Superior temporal gyrus (tissue), 1 donor: ENCODE data around the gene CHRNA7.
"Not testable (repeated sequence)": the region's sequence is repeated elsewhere in the genome, so short reads cannot be mapped to it uniquely, and the experiment has no call there.

Source experiments
- DNase-seq: peaks from one replicate; pipeline ENCODE4 v3.0.0-alpha.2; 2016; ENCODE audit errors: extremely low spot score

CHRNA7 gene

DNA sequence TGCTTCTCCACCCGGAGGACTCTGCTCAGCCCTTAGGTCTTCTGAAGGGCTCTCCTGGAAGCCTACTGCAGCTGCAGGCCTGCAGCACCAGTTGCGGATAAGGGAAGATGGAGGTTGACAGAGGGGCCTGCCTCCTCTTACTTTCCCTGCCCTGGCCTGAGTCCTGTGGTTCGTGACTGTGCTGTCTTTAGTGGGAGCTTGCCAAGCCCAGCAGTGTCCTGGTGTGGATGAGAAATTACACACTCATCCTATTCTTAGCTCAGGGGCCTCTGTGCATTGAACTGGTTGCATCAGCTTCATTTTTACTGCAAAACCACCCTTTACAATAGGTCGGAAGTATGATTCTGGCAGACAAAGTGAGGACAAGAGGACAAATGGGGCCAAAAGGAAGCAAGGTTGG lies 163.5 kb downstream of the CHRNA7 start:
- DNase-seq, result not testable (repeated sequence)

DNA sequence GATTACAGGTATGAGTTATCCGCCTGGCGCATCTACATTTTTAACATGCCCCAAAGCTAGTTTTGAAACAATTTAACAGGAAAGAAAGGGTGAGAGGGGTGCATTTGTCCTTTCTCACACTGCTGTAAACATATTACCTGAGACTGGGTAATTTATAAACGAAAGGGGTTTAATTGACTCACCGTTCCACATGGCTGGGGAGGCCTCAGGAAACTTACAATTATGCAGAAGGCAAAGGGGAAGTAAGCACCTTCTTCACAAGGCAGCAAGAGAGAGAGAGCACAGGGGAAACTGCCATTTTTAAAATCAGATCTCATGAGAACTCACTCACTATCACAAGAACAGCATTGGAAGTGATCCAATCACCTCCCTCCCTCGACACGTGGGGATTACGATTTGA lies 165.9 kb downstream of the CHRNA7 start:
- not testable (repeated sequence) for DNase-seq

DNA sequence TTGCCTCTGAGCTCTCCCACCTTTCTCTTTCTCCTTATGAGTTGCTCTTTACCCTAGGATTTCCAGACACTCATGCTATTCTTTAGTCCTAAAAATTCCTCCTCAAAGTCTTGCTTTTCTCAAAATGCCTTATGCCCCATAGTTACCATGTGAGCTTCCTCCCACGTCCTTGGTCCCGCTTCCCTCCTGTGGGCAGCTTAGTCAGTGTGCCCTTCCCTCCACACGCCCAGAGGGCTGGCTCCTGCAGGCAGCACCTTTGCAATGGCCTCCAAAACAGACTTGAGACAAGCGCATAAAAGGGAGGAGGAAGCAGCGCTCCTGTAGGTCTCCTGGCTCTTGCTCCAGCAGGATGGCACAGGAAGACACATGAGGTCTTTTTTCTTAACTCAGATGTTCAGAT lies 168.6 kb downstream of the CHRNA7 start:
- not testable (repeated sequence) for DNase-seq

DNA sequence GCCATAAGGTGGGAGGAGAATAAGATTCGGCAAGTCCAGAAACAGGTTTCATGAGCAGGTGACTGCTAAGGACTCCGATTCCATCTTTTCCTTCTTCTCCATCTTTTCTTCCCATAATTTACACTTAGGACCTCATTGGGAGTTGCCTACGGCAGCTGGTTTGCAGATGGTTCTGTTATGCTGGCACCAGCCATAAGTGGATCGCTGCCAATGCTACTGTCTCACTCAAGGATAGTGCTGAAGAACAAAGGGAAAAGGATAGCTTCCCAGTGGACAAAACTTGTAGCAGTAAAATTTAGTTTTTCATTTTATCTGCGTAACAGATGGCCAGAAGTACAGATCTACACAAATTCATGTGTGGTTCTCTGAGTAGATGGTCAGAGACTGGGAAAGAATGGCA lies 178.8 kb downstream of the CHRNA7 start:
- not testable (repeated sequence) for DNase-seq

DNA sequence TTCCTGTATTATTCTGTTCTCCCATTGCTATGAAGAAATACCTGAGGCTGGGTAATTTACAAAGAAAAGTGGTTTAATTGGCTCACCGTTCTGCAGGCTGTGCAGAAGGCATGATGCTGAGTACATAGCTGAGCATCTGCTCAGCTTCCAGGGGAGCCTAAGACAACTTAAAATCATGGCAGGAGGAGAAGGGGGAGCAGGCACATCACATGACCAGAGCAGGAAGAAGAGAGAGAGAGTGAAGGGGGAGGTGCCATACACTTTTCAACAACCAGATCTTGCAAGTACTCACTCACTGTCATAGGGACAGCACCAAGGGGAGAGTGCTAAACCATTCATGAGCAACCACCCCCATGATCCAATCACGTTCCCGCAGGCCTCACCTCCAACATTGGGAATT lies 188.4 kb downstream of the CHRNA7 start:
- no peak for DNase-seq
